ENCODE measurements around the gene TTLL3.

GRCh38 chr3:9760779-9761505, 49.1 kb upstream of the TTLL3 start:
- no peak for TF ChIP-seq CTCF (IDR thresholded peaks at IDR 0.05)
- TF ChIP-seq REST (IDR thresholded peaks at IDR 0.05; ENCODE audit: insufficient read depth in 1 of 2, low read depth in 2 of 2, low read length in 1 of 2): no peak
- no peak for TF ChIP-seq POLR2AphosphoS5 (IDR thresholded peaks at IDR 0.05; ENCODE audit: low read depth, low read length)
